ENCODE measurements around the gene ERF.

GRCh38 chr19:42233678-42234292 is 21.1 kb downstream of the ERF start:
- no peak for TF ChIP-seq SIN3A (IDR thresholded peaks at IDR 0.05; ENCODE audit: borderline replicate concordance, insufficient read depth, low read length)
- TF ChIP-seq FOXP2 (optimal IDR thresholded peaks at IDR 0.05; ENCODE audit: borderline replicate concordance, extremely low read depth, extremely low read length, insufficient read depth), result no peak
- TF ChIP-seq REST (IDR thresholded peaks at IDR 0.05; ENCODE audit: insufficient read depth in 1 of 2, low read depth in 2 of 2, low read length in 2 of 2), result no peak
- no peak for TF ChIP-seq TAF1 (IDR thresholded peaks at IDR 0.05; ENCODE audit: borderline replicate concordance, insufficient read depth, low read length)
- TF ChIP-seq POLR2AphosphoS5 (IDR thresholded peaks at IDR 0.05; ENCODE audit: low read depth, low read length), result no peak

All from PFSK-1 (cell line).